Smooth muscle cell (in vitro differentiated cells): ENCODE data around the gene PLAAT1. TPM values are rescaled to one million over a fixed set of nuclear protein-coding genes. Genes with fewer than 3 reads are reported as not detected.

Experiments
- DNase-seq: peaks from one replicate; lab custom pipeline; 2025; ENCODE audit not compliant: unreplicated experiment; lab: John Stamatoyannopoulos, UW
- H2AFZ ChIP-seq: fragments of 200-600 bp; sonication (generic); 2 replicates; pipeline ENCODE4 v1.6.0; 2016; ENCODE audit warnings: antibody characterized with exemption, low read depth, mild to moderate bottlenecking
- H3F3A ChIP-seq: fragments of 200-600 bp; sonication (generic); 2 replicates; pipeline ENCODE4 v1.6.0; 2017; ENCODE audit warnings: antibody characterized with exemption, low read depth
- H3K27ac ChIP-seq: fragments of 200-600 bp; sonication (generic); 2 replicates; pipeline ENCODE4 v1.5.1; 2016; ENCODE audit warnings: low read depth, mild to moderate bottlenecking
- H3K27me3 ChIP-seq: fragments of 200-600 bp; sonication (generic); 2 replicates; pipeline ENCODE4 v1.6.1; 2016; ENCODE audit warnings: low read depth, mild to moderate bottlenecking
- H3K36me3 ChIP-seq: fragments of 200-600 bp; sonication (generic); 2 replicates; pipeline ENCODE4 v1.5.1; 2016; ENCODE audit warnings: low read depth
- H3K4me1 ChIP-seq: fragments of 200-600 bp; sonication (generic); 2 replicates; pipeline ENCODE4 v1.5.1; 2016; ENCODE audit warnings: low read depth
- H3K4me2 ChIP-seq: fragments of 200-600 bp; sonication (generic); 2 replicates; pipeline ENCODE4 v1.6.0; 2016; ENCODE audit warnings: mild to moderate bottlenecking
- H3K4me3 ChIP-seq: fragments of 200-600 bp; sonication (generic); 2 replicates; pipeline ENCODE4 v1.5.1; 2016; ENCODE audit warnings: mild to moderate bottlenecking
- H3K79me2 ChIP-seq: fragments of 200-600 bp; sonication (generic); 2 replicates; pipeline ENCODE4 v1.6.0; 2016; ENCODE audit warnings: low read depth, mild to moderate bottlenecking
- H3K9ac ChIP-seq: fragments of 200-600 bp; sonication (generic); 2 replicates; pipeline ENCODE4 v1.6.0; 2016; ENCODE audit warnings: low read depth
- H3K9me3 ChIP-seq: fragments of 200-600 bp; sonication (generic); replicated peaks from 2 replicates; pipeline ENCODE4 v1.5.1; 2016; ENCODE audit warnings: low read depth
- H4K20me1 ChIP-seq: fragments of 200-600 bp; sonication (generic); 2 replicates; pipeline ENCODE4 v1.6.0; 2016; ENCODE audit warnings: low read depth
- WGBS: methylation state at CpG from one replicate; pipeline ENCODE4 v1.1.7; 2016; ENCODE audit warnings: low lambda C conversion rate; 5-methylcytosine and 5-hydroxymethylcytosine counted together
- polyA plus RNA-seq: library from polyadenylated mRNA; unstranded; fragments of >200 nt; fragmentation: Nextera tagmentation; extraction: Ambion mirVana; gene quantifications from 2 replicates; pipeline ENCODE4 v1.2.1, GENCODE V29; 2016
- total RNA-seq: library from RNA; depleted of rRNA; stranded (reverse); fragments of >200 nt; gene quantifications from 2 replicates; pipeline ENCODE4 v1.2.3, GENCODE V29; 2014
- TF ChIP-seq, protein P1 (sequence below): fragments of 200-600 bp; sonication (generic); IDR thresholded peaks from 2 replicates; pipeline ENCODE4 v1.5.1; 2017; ENCODE audit warnings: borderline replicate concordance, mild to moderate bottlenecking, antibody characterized with exemption; ENCODE audit not compliant: insufficient read depth, poor library complexity, severe bottlenecking

The PLAAT1 gene
- total and polyA plus RNA-seq, 2 experiments from 2014 or later, result 2.1 to 3.3 TPM

DNA sequence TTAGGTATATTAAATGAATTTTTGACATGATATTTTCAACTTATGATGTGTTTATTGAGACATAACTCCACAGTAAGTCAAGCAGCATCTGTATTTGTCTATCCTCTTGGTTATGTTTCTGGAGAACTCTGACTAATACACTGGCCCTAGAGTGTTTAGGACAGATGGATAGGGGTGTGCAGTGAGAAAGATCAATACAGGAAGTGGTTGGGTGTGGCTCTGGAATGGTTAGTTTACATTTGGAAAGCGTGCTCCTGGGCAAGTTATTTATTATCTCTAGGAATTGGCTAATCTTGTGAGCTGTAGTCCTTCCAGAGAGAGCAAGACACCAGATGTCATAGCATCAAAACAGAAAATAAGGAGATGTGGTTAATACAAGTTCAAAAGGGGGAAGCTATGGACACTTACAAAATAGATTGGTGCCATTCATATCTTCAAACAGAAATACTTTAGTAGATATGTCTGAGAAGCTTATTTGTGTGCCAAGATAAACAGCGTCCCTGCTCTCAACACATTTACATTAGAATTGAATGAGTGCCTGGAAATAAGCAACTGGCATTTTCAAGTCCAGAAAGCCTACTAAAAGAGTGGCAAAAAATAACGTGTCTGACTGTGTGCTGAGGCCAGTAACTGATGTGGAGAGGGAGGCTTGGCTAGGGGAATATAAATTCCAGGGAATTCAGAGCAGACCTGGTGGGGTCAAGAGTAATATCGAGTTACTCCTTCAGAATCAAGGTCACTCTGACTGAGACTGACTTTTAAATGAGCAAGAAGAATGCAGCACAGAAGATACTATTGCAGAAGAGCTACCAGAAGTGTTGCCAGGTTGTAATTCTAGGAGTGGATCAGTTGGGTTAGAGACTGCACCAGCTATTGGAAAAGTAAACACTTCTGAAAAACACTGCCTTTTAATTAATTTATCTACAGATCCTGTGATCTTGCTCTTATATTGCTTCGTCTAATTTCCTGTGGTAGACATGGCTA is 33.4 kb upstream of the PLAAT1 start:
- H2AFZ ChIP-seq, result no peak overlapping the region
- 68% methylated on average over 5 of the region's 5 CpGs for WGBS
- no peak overlapping the region for H3K4me2 ChIP-seq
- no peak overlapping the region for H3K27ac ChIP-seq
- no peak overlapping the region for H3K9ac ChIP-seq
- H3K4me1 ChIP-seq, result no peaks in the 10 kb centered on the region
- H3F3A ChIP-seq, result no peaks in the 10 kb centered on the region
- no peak overlapping the region for H3K4me3 ChIP-seq
- TF ChIP-seq, protein P1, sequence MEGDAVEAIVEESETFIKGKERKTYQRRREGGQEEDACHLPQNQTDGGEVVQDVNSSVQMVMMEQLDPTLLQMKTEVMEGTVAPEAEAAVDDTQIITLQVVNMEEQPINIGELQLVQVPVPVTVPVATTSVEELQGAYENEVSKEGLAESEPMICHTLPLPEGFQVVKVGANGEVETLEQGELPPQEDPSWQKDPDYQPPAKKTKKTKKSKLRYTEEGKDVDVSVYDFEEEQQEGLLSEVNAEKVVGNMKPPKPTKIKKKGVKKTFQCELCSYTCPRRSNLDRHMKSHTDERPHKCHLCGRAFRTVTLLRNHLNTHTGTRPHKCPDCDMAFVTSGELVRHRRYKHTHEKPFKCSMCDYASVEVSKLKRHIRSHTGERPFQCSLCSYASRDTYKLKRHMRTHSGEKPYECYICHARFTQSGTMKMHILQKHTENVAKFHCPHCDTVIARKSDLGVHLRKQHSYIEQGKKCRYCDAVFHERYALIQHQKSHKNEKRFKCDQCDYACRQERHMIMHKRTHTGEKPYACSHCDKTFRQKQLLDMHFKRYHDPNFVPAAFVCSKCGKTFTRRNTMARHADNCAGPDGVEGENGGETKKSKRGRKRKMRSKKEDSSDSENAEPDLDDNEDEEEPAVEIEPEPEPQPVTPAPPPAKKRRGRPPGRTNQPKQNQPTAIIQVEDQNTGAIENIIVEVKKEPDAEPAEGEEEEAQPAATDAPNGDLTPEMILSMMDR, result no peak
- H3K79me2 ChIP-seq, result no peaks in the 10 kb centered on the region
- peaks cover 6% of the 10 kb centered on the region for H3K27me3 ChIP-seq
- no peaks in the 10 kb centered on the region for H4K20me1 ChIP-seq
- no peaks in the 10 kb centered on the region for H3K36me3 ChIP-seq
- DNase-seq, result no peak
- no peaks in the 10 kb centered on the region for H3K9me3 ChIP-seq

DNA sequence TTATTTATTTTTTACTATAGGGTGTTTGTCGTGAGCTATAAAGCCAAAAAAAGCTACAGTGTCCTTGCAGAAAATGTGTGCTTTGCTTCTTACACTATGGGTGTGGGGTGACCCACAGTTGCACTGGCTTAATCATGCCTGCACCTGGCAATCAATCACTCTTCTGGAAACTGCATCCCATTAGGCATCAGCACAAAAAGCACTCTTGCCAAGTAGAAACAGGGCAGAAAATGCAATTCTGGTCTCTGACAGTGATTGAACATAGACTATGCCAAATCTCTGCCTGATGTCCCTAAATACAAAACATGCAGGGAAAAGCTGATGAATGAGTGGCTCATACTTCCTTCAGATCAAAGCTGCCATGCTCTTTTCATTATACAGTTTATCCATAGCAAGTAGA is 30.4 kb upstream of the PLAAT1 start:
- H3K9me3 ChIP-seq, result no peaks in the 10 kb centered on the region
- no peak overlapping the region for H3K4me3 ChIP-seq
- no peak overlapping the region for H2AFZ ChIP-seq
- no peak overlapping the region for H3K27ac ChIP-seq
- no peaks in the 10 kb centered on the region for H4K20me1 ChIP-seq
- no peak for DNase-seq
- H3K27me3 ChIP-seq, result peaks cover 6% of the 10 kb centered on the region
- H3K36me3 ChIP-seq, result no peaks in the 10 kb centered on the region
- H3K79me2 ChIP-seq, result no peaks in the 10 kb centered on the region
- WGBS, result 83% methylated on average over 1 of the region's 1 CpG
- H3K9ac ChIP-seq, result no peak overlapping the region
- no peak overlapping the region for H3K4me2 ChIP-seq
- no peaks in the 10 kb centered on the region for H3F3A ChIP-seq
- H3K4me1 ChIP-seq, result no peaks in the 10 kb centered on the region
- TF ChIP-seq, protein P1, result no peak

DNA sequence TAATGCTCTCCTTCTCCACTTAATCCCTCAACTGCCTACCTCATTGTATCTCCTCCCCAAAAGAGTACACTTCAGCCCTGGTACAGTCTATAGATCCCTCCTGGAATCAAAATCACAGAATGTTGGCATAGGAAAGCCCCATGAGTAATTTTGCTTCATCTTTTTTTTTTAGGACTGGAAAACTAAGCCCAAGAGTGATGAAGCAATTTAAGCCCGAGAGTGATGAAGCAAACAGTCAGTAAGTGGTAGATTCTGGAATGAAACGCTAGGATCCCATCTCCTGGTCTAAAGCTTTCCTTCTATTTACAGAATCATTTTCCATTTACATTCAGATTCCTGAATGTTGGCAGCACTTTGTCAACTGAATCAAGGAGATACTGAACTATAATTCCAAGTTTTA is 29.8 kb upstream of the PLAAT1 start:
- Histone ChIP-seq H3K27me3 (peaks cover 6% of the 10 kb centered on the region), H2AFZ (no peak overlapping the region), H3K9me3 (no peaks in the 10 kb centered on the region), H3K9ac (no peak overlapping the region), H3F3A (no peaks in the 10 kb centered on the region), H3K4me3 (no peak overlapping the region), H4K20me1 (no peaks in the 10 kb centered on the region), H3K4me1 (no peaks in the 10 kb centered on the region), H3K27ac (no peak overlapping the region), H3K79me2 (no peaks in the 10 kb centered on the region), H3K36me3 (no peaks in the 10 kb centered on the region), H3K4me2 (no peak overlapping the region)
- 77% methylated on average over 2 of the region's 2 CpGs for WGBS
- no peak for DNase-seq
- TF ChIP-seq, protein P1, result no peak
